Measurements from ENCODE around the gene GPR15LG.

GPR15LG gene

DNA sequence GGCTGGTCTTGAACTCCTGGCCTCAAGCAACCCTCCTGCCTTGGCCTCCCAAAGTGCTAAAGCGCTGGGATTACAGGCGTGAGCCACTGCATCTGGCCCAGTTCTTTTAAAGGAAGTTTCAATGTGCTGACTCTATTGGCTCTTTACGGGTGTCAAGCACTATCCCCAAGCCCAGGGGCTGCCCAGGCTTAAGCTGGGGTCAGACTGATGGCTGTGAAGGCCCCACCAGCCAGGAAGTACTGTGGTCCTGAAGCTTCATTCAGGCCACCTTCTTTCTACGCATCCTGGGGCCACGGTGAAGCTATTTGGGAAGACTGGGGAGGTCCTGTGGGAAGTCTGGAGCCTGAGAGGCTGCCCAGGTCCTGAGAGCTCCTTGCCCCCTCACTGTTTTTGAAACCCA, 8.0 kb downstream of the GPR15LG start:
- TF ChIP-seq FOXP2 (optimal IDR thresholded peaks at IDR 0.05; ENCODE audit: control extremely low read depth, extremely low read length, insufficient read depth) (no peak), EZH2 (IDR thresholded peaks at IDR 0.05) (no peak), POLR2AphosphoS5 (IDR thresholded peaks at IDR 0.05; ENCODE audit: borderline replicate concordance, low read depth, low read length) (no peak)

DNA sequence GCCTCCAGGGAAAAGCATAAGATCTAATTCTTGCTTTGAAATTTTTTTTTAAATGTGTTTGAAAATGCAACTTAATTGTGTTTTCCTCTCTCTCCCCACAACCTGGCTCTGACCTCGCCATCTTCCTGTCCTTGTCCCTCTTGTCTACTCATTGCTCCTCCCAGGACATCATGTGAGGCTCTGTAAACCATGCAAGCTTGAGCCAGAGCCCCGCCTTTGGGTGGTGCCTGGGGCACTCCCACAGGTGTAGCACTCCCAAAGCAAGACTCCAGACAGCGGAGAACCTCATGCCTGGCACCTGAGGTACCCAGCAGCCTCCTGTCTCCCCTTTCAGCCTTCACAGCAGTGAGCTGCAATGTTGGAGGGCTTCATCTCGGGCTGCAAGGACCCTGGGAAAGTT, 10.9 kb downstream of the GPR15LG start:
- DNase-seq (ENCODE audit: low read depth, low spot score) = no peak
- Histone ChIP-seq H3K36me3 (ENCODE audit: insufficient read depth, low read length) (no peaks in the 10 kb centered on the region), H3K27ac (no peak overlapping the region), H3K4me3 (no peak overlapping the region), H3K9me3 (ENCODE audit: low read depth, low read length) (no peaks in the 10 kb centered on the region), H3K9ac (ENCODE audit: insufficient read length) (no peak overlapping the region)
- TF ChIP-seq FOXP2 (optimal IDR thresholded peaks at IDR 0.05; ENCODE audit: control extremely low read depth, extremely low read length, insufficient read depth) (no peak), POLR2AphosphoS5 (IDR thresholded peaks at IDR 0.05; ENCODE audit: borderline replicate concordance, low read depth, low read length) (no peak), EZH2 (IDR thresholded peaks at IDR 0.05) (no peak)

More for the DNA sequence above, 8.0 kb downstream of the GPR15LG start:
- Histone ChIP-seq H3K36me3 (ENCODE audit: insufficient read depth, low read length) (no peaks in the 10 kb centered on the region), H3K9me3 (ENCODE audit: low read depth, low read length) (no peaks in the 10 kb centered on the region), H3K9ac (ENCODE audit: insufficient read length) (no peak overlapping the region), H3K4me3 (no peak overlapping the region), H3K27ac (no peak overlapping the region)
- DNase-seq (ENCODE audit: low read depth, low spot score) = no peak

DNA sequence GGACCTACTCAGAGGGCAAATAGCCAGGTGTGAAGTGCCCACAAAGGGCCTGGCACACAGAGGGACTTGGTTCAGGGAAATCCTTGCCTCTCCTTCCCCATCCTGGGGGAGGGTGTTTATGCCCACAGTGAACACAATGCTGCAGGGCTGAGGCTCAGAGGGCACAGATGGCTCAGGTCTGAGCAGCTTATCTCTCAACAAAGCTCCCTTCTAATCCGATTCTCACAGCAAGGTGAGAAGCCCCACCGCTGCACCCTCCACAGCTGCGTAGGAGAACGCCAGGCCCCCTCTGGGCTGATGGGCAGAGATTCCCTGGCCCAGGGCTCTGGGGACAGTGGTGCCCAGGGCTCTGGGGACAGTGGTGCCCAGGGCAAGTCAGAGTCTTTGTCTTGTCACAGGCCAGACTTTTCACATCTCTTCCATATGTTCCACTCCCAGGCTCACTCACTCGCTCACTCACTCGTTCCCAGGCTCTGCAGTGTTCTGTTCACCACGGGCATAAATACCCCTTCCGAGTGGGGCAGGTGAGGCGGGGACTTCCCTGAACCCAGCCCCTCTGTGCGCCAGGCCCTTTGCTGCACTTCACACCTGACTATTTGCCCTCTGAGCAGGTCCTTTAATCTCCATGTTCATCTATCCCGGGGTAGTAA, 12.1 kb downstream of the GPR15LG start:
- DNase-seq (ENCODE audit: low read depth, low spot score) = no peak
- H3K9ac ChIP-seq (ENCODE audit: insufficient read length) = no peak overlapping the region
- H3K4me3 ChIP-seq = no peak overlapping the region
- no peak overlapping the region for H3K27ac ChIP-seq
- no peaks in the 10 kb centered on the region for H3K36me3 ChIP-seq (ENCODE audit: insufficient read depth, low read length)
- TF ChIP-seq EZH2 (IDR thresholded peaks at IDR 0.05) = no peak
- no peak for TF ChIP-seq POLR2AphosphoS5 (IDR thresholded peaks at IDR 0.05; ENCODE audit: borderline replicate concordance, low read depth, low read length)
- TF ChIP-seq FOXP2 (optimal IDR thresholded peaks at IDR 0.05; ENCODE audit: control extremely low read depth, extremely low read length, insufficient read depth) = no peak
- no peaks in the 10 kb centered on the region for H3K9me3 ChIP-seq (ENCODE audit: low read depth, low read length)

DNA sequence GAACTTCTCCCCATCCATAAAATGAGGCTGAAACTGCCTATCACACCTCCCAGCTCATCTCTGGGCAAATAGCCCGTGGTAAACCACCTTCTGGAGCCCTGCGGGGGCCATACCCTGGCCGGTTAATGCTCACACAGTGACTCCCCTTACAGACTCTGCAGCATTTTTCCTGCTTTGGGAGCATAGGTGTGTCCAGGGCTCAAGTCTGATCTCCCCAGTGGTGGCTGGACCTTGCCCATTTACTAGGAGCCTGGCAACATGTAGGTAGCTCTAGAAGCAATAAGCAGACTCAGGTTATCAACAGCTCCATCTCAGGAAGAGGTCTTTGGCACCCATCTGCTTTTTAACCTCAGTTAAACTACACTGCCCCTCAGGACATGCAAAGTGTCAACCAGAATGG, 15.2 kb downstream of the GPR15LG start:
- no peak for TF ChIP-seq FOXP2 (optimal IDR thresholded peaks at IDR 0.05; ENCODE audit: control extremely low read depth, extremely low read length, insufficient read depth)
- Histone ChIP-seq H3K4me3 (no peak overlapping the region), H3K9ac (ENCODE audit: insufficient read length) (no peak overlapping the region), H3K27ac (no peak overlapping the region), H3K9me3 (ENCODE audit: low read depth, low read length) (no peaks in the 10 kb centered on the region), H3K36me3 (ENCODE audit: insufficient read depth, low read length) (no peaks in the 10 kb centered on the region)
- no peak for DNase-seq (ENCODE audit: low read depth, low spot score)

DNA sequence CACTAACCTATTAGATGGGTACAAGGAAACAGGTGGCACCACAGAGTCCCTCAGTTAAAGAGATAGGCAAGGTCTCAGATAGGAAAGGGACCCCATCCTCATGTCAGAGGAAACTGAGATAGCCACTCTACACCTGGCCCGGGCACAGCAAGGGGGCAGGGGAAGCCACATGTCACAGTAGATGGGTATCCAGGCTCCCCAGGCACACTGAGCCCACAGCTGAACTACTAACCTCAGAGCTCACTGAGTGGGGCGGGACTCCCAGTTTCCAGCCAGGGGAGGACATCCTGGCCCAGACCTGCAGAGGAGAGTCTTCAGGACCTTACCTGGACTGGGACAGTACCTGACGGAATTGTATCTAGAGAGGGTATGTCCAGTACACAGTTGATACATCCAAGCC, 17.0 kb downstream of the GPR15LG start:
- no peak for DNase-seq (ENCODE audit: low read depth, low spot score)
- H3K9me3 ChIP-seq (ENCODE audit: low read depth, low read length) = no peaks in the 10 kb centered on the region
- no peak overlapping the region for H3K4me3 ChIP-seq
- TF ChIP-seq POLR2AphosphoS5 (IDR thresholded peaks at IDR 0.05; ENCODE audit: borderline replicate concordance, low read depth, low read length) (no peak), FOXP2 (optimal IDR thresholded peaks at IDR 0.05; ENCODE audit: control extremely low read depth, extremely low read length, insufficient read depth) (no peak), EZH2 (IDR thresholded peaks at IDR 0.05) (no peak)
- H3K36me3 ChIP-seq (ENCODE audit: insufficient read depth, low read length) = no peaks in the 10 kb centered on the region
- no peak overlapping the region for H3K27ac ChIP-seq
- H3K9ac ChIP-seq (ENCODE audit: insufficient read length) = no peak overlapping the region

DNA sequence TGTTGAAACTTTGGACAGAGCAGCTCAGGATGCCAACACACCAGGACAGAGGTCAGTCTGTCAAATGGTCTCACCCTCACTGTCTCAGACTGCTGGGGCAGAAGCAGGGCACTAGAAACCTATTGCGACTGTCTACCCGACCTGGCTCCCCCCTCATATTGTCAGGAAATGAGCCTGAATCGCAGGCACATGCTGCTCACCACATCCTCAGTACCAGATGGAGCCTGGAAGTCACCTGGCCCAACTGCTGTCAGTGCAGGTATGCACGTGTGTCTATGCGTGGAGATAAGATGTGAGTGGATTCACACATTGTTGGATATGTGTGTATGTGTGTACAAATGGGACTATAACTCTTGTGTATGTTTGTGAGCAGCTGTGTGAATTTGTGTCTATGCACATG, 17.5 kb downstream of the GPR15LG start:
- no peak for DNase-seq (ENCODE audit: low read depth, low spot score)
- Histone ChIP-seq H3K9ac (ENCODE audit: insufficient read length) (no peak overlapping the region), H3K36me3 (ENCODE audit: insufficient read depth, low read length) (no peaks in the 10 kb centered on the region), H3K4me3 (no peak overlapping the region), H3K27ac (no peak overlapping the region), H3K9me3 (ENCODE audit: low read depth, low read length) (no peaks in the 10 kb centered on the region)
- TF ChIP-seq FOXP2 (optimal IDR thresholded peaks at IDR 0.05; ENCODE audit: control extremely low read depth, extremely low read length, insufficient read depth) (no peak), EZH2 (IDR thresholded peaks at IDR 0.05) (no peak)

DNA sequence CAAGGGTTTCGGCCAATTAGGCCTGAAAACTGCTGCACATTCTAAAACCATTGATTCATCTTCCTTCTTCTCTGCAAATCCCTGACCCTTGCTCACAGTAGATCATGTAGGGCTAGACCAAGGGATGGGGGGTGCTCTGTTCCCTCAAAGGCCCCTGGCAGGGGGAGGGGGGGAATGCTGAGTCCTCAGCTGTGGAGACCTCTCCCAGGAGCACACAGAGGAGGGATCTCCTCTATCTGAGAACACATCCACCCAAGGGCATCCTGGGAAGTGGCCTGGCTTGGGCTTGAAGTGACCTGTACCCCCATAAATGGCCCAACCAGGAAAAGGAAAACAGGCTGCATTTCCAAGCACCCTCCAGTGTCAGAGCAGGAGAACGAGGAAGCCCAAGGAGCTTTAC, 19.7 kb downstream of the GPR15LG start:
- Histone ChIP-seq H3K4me3 (no peak overlapping the region), H3K9me3 (ENCODE audit: low read depth, low read length) (no peaks in the 10 kb centered on the region), H3K36me3 (ENCODE audit: insufficient read depth, low read length) (no peaks in the 10 kb centered on the region), H3K9ac (ENCODE audit: insufficient read length) (no peak overlapping the region), H3K27ac (no peak overlapping the region)
- no peak for DNase-seq (ENCODE audit: low read depth, low spot score)
- TF ChIP-seq FOXP2 (optimal IDR thresholded peaks at IDR 0.05; ENCODE audit: control extremely low read depth, extremely low read length, insufficient read depth) (no peak), POLR2AphosphoS5 (IDR thresholded peaks at IDR 0.05; ENCODE audit: borderline replicate concordance, low read depth, low read length) (no peak), EZH2 (IDR thresholded peaks at IDR 0.05) (no peak)

DNA sequence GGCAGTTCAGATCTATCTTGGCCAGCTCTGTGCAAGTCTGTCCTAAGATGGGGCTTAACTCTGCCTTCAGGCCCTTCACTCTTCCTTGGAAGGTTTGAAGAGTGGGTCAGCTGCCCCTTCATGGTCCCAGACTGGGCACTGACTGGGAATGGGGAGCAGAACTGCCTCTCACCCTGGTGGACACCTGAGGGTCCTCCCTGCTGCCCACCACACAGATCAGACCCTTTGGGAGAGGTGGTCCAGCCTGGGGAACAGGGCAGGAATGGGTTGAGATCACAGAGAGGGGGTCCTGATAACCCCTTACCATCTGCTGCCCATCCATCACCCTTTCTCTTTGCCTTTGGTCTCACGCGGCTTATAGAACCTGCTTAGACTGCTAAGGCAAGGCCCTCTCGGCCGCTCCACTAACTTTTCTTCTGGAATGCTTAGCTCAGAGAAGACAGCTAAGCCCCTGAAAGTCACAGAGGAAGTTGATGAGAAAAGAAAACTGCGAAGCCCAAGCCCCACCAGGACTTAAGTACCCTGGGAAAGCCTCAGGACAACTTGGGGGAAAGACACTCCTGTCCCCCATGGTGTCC, 20.3 kb downstream of the GPR15LG start:
- no peaks in the 10 kb centered on the region for H3K36me3 ChIP-seq (ENCODE audit: insufficient read depth, low read length)
- H3K9ac ChIP-seq (ENCODE audit: insufficient read length) = no peak overlapping the region
- no peak for DNase-seq (ENCODE audit: low read depth, low spot score)
- no peak overlapping the region for H3K27ac ChIP-seq
- H3K4me3 ChIP-seq = no peak overlapping the region
- TF ChIP-seq FOXP2 (optimal IDR thresholded peaks at IDR 0.05; ENCODE audit: control extremely low read depth, extremely low read length, insufficient read depth) (no peak), POLR2AphosphoS5 (IDR thresholded peaks at IDR 0.05; ENCODE audit: borderline replicate concordance, low read depth, low read length) (no peak), EZH2 (IDR thresholded peaks at IDR 0.05) (no peak)
- H3K9me3 ChIP-seq (ENCODE audit: low read depth, low read length) = no peaks in the 10 kb centered on the region
